Gastroesophageal sphincter (tissue), 3 donors: Measurements from ENCODE around the gene UNC119B.

Source experiments
- EP300 ChIP-seq: sonication (generic); formaldehyde crosslinking; IDR thresholded peaks from one replicate; pipeline ENCODE4 v1.6.1; 2017; ENCODE audit warnings: antibody characterized with exemption, mild to moderate bottlenecking
- POLR2AphosphoS5 ChIP-seq: sonication (generic); formaldehyde crosslinking; IDR thresholded peaks from one replicate; pipeline ENCODE4 v1.6.1; 2017; ENCODE audit warnings: antibody characterized with exemption
- TF ChIP-seq, protein P1 (sequence below), 4 experiments: fragments of 200-600 bp in 2 of 4; fragments of 450-650 bp in 2 of 4; sonication (generic) in 1 of 4; IDR thresholded peaks; one replicate each; pipeline ENCODE4 v1.5.1; 2017 to 2019; ENCODE audit warnings: antibody characterized with exemption in 4 of 4, mild to moderate bottlenecking in 2 of 4, moderate library complexity in 2 of 4

DNA sequence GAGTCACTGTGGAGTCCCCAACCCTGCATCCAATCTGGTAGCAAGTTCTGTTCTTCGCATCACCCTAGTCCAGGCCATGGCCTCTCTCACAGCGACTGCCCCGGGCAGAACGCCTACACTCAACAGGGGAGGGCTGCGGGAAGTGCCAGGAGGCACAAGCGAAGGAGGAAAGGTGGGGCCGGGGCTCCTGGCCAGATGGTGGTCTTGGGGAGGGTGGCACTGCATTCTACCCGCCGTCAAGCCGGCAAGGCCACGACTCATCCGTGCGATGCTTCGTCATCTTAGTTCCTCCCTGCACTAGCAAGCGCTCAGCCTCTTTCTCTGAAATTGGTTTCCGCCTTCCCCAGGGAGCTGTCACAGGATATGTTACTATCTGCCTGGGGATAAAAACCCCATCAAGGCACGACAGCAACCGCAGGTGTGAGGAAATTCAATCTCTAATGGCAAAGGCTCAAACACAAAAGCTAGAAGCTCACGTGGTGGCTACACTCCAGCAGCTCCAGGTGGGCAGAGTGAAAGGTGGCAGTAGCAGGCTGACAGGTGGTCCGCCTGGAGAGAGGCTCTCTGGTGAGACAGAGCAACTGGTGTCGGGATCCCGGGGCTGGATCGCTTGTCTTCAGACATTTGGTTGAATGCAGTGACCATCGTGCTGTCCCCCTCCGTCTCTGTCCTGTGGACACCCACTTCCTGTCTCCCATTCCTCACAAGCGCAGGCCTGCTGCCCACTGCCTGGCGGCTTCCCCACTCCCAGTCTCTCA, 49.5 kb downstream of the UNC119B start:
- TF ChIP-seq, protein P1, sequence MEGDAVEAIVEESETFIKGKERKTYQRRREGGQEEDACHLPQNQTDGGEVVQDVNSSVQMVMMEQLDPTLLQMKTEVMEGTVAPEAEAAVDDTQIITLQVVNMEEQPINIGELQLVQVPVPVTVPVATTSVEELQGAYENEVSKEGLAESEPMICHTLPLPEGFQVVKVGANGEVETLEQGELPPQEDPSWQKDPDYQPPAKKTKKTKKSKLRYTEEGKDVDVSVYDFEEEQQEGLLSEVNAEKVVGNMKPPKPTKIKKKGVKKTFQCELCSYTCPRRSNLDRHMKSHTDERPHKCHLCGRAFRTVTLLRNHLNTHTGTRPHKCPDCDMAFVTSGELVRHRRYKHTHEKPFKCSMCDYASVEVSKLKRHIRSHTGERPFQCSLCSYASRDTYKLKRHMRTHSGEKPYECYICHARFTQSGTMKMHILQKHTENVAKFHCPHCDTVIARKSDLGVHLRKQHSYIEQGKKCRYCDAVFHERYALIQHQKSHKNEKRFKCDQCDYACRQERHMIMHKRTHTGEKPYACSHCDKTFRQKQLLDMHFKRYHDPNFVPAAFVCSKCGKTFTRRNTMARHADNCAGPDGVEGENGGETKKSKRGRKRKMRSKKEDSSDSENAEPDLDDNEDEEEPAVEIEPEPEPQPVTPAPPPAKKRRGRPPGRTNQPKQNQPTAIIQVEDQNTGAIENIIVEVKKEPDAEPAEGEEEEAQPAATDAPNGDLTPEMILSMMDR (IDR thresholded peaks at IDR 0.05): no peak
- TF ChIP-seq EP300 (no peak), POLR2AphosphoS5 (no peak)
